GM21825 (cell line): ENCODE results near the gene NLRP7.
"Not testable (repeated sequence)": the region's sequence is repeated elsewhere in the genome, so short reads cannot be mapped to it uniquely, and the experiment has no call there.

Experiments used
- ATAC-seq: cut with Tn5 transposase; IDR thresholded peaks from one replicate; pipeline ENCODE4 v1.9.1; 2021; ENCODE audit warnings: mild to moderate bottlenecking, moderate library complexity; ENCODE audit not compliant: unreplicated experiment

NLRP7 gene

GRCh38 chr19:54919646-54920563 lies 27.4 kb downstream of the NLRP7 start:
- not testable (repeated sequence) for ATAC-seq

DNA sequence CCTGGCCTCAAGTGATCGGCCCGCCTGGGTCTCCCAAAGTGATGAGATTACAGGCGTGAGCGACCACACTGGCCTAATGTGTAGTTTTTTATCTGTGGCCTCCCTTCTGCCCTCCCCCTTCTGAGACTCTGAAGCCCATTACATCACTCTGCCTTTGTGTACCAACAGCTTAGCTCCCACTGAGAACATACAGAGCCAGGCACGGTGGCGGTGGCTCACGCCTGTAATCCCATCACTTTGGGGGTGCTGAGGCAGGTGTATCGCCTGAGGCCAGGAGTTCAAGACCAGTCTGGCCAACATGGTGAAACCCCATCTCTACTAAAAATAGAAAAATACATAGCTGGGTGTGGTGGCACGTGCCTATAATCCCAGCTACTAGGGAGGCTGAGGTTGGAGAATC lies 28.8 kb downstream of the NLRP7 start:
- no peak for ATAC-seq

DNA sequence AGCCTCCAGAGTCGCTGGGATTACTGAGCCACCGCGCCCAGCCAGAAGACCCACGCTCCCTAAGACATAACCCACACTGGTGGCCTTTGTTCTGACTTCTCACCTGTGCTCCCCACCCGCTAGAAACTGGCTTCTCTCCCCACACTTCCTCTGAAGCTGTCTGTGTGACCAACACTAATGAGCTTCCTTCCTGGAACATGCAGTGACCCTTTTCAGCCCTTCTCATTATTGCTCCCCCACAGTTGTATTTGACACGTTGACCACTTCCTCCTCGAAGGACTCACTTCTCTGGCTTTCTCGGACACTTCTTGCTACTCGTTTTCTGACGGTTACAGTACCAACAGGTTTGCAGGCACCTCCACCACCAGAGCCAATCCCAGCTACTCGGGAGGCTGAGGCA lies 30.5 kb downstream of the NLRP7 start:
- ATAC-seq = no peak

GRCh38 chr19:54907899-54908298 lies 39.4 kb downstream of the NLRP7 start:
- not testable (repeated sequence) for ATAC-seq

DNA sequence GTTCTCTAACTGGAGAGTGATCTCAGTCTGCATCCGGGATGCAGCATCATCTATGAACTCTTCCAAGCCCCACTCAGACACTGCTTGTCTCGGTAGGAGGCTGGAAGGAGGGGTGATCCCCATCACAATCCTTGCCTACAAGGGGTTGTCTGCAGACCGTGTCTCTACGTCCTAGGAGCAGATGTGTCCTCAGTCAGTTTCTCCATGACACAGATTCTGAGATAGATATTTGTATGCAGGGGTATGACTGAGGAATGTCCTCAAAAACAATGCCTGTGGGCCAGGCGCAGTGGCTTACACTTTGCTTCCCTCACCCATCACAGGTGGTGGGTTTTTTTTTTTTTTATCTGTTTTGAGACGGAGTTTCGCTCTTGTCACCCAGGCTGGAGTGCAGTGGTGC lies 40.5 kb downstream of the NLRP7 start:
- no peak for ATAC-seq

DNA sequence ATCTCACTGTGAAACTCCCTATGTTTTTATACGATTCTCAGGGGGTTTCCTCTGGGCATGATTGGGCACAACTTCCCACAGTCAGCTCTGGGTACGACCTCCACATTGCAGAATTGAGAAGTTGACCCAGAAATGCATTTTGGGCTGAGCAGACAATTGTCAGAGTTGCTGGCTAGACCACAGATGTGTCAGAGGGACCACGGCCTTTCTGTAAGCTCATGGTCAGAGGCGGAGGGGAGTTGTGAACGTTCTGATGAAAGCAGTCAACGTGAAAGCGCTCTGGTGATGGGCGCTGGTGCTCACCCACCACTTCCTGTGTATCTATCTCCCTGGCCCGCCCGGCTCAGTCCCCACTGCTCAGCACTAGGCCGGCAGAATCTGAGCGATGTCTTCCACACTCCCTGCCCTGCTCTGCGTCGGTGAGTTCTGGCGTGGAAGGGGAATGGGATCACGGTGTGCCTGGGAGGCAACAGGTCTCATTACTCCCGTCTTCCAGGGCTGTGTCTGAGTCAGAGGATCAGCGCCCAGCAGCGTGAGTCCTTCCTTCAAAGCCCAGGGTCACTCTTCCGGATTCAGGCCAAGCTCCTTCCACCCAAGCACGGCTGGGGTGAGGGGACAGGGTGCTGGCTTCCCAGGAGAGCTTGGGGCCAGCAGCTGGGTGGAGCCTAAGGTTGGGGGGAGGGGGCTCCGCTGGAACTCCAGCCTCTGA lies 41.4 kb downstream of the NLRP7 start, which contains the start of gene NCR1:
NCR1 (plus strand) TSS at position 346 of the 709 bp plus-strand sequence; CDS start at position 386, 40 bp downstream.
- ATAC-seq = no peak

GRCh38 chr19:54905421-54905802 lies 41.9 kb downstream of the NLRP7 start:
- ATAC-seq = no peak

- not testable (repeated sequence) for ATAC-seq
Measured at GRCh38 chr19:54904261-54904660, 43.1 kb downstream of the NLRP7 start.

GRCh38 chr19:54903303-54903702 lies 44.0 kb downstream of the NLRP7 start:
- no peak for ATAC-seq

- ATAC-seq = no peak
Measured at GRCh38 chr19:54902061-54902460, 45.3 kb downstream of the NLRP7 start.

DNA sequence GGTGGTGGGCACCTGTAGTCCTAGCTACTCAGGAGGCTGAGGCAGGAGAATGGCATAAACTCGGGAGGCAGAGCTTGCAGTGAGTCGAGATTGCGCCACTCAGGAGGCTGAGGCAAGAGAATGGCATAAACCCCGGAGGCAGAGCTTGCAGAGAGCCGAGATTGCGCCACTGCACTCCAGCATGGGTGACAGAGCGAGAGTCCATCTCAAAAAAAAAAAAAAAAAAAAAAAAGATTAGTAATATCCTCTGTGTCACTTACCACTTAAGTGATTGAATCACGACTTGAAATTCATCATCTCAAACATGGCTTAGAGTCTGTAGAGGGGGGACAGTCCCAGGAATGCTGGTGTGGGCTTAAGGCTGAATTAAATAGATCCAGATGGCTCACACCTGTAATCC lies 46.2 kb downstream of the NLRP7 start:
- ATAC-seq = not testable (repeated sequence)

GRCh38 chr19:54899646-54900045 lies 47.7 kb downstream of the NLRP7 start:
- not testable (repeated sequence) for ATAC-seq

GRCh38 chr19:54898685-54899084 lies 48.6 kb downstream of the NLRP7 start:
- ATAC-seq = not testable (repeated sequence)

DNA sequence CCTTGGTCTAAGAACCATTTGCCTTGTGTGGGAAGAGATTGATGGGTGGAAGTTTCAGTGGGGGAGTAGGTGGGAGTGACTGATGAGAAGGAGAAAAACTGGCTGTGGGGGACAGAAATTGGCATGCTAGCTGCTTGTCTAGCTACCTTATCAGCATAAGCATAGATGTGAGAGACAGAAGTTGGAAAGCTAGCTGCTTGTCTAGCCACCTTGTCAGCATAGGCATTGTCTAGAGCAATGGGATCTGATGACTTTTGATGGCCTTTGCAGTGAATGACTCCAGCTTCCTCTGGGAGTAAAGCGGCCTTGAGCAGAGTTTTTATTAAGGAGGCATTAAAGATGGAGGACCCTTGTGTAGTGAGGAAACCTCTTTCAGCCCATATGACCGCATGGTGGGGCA lies 51.3 kb downstream of the NLRP7 start:
- no peak for ATAC-seq

GRCh38 chr19:54894106-54894505 lies 53.2 kb downstream of the NLRP7 start:
- not testable (repeated sequence) for ATAC-seq

DNA sequence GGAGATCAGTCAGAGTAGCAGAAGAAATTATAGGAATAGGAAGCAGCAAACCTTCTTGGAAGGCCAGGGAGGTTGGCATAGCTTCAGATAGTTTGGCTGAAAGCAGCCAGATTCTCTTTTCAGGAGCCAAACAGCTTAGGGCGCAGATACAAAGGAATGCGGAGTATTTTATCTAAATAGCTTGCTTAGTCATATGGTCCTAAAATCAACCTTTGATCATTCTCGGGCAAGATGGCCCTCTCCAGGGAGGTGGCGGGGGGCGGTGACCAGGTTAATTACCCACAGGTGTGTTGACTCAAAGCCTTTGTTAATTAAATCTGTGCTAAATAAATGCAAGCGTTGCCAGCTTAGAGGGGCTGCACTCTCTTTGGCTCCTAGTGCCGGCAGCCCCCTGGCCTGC lies 53.9 kb downstream of the NLRP7 start:
- no peak for ATAC-seq

- no peak for ATAC-seq
Measured at GRCh38 chr19:54889566-54889965, 57.8 kb downstream of the NLRP7 start.

- no peak for ATAC-seq
Measured at GRCh38 chr19:54888239-54888638, 59.1 kb downstream of the NLRP7 start.

- ATAC-seq = no peak
Measured at GRCh38 chr19:54883228-54883627, 64.1 kb downstream of the NLRP7 start.

DNA sequence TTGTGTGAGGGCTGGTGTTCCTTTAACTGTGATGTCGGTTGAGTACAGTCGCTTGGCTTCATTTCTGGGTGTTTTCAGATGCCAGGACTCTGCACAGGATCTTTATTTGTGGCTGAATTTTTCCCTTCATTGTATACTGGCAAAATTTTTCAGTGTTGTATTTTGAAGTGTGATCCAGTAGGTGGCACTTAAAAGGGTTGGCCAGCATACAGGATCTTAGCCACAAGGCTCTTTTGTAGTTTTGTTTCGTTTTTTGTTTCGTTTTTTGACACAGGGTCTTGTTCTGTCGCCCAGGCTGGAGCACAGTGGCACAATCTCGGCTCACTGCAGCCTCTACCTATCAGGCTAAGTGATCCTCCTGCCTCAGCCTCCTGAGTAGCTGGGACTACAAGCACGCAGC lies 64.6 kb downstream of the NLRP7 start:
- no peak for ATAC-seq

GRCh38 chr19:54881884-54882283 lies 65.4 kb downstream of the NLRP7 start:
- ATAC-seq = no peak

GRCh38 chr19:54877471-54877870 lies 69.9 kb downstream of the NLRP7 start:
- no peak for ATAC-seq
